CD1c-positive myeloid dendritic cell (primary cell): Measurements from ENCODE around the gene TGFB1I1.
A peak's percentile ranks its signal among the peaks of the same experiment; 100 is the strongest.

Experiments
- DNase-seq: peaks from one replicate; pipeline ENCODE4 v3.0.0-alpha.2; 2016; ENCODE audit errors: extremely low spot score

Gene TGFB1I1

DNA sequence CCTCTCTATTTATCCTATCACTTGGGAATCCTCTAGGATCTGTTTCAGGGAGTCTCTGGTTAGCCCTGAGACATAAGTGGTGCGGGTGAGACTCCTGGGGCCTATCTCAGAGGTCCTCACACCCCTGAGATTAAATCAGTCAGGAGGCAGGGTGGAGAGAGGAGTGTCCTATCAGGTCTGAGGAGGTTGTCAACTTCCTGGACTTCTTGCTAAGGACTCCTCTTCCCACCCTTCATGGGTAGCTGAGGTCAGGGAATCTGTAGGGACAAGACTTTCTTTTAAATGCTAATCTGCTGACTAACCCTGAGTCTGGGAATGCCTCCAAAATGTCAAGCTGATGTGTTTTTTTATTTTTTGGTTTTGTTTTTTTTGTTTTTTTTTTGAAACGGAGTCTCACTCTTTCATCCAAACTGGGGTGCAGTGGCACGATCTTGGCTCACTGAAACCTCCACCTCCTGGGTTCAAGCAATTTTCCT is 19.3 kb upstream of the TGFB1I1 start:
- no peak for DNase-seq

DNA sequence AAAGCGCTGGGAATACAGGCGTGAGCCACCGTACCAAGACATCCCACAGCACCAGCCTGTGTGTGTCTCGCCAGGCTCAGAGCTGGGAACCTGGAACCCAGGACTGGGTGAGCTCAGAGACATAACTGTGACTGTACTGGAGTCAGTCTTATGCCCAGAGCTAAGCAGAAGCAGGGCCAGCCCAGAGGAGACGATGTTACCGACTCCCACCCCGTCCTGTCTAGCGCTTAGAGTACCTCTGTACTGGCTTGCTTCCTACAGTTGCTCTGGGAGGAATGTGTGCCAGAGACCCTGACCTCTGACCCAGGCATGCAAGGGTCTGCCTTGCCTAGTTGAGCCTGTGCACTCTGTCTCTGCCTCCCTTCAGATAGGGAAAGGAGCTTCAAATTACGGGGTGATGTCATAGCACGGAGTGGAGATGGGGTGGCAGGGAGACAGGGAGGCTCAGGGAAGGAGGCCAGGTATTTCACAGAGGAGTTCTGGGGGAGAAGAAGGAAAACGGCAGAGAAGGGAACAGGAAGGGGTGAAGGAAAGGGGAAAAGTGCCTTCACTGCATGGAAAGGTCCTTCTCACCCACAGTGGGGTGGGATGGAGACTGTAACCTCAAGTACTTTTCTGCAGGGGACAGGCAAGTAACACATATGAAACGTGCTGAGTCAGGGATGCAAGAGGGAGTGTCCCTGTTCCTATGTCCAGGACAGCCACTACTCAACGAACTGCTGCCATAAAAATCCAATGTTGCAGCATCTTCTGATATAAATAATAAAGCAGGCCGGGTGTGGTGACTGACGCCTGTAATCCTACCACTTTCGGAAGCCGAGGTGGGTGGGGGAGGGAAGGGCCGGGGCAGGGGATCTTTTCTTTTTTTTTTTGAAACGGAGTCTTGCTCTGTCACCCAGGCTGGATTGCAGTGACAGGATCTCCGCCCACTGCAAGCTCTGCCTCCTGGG is 18.4 kb upstream of the TGFB1I1 start:
- peak; percentile 66 for DNase-seq

DNA sequence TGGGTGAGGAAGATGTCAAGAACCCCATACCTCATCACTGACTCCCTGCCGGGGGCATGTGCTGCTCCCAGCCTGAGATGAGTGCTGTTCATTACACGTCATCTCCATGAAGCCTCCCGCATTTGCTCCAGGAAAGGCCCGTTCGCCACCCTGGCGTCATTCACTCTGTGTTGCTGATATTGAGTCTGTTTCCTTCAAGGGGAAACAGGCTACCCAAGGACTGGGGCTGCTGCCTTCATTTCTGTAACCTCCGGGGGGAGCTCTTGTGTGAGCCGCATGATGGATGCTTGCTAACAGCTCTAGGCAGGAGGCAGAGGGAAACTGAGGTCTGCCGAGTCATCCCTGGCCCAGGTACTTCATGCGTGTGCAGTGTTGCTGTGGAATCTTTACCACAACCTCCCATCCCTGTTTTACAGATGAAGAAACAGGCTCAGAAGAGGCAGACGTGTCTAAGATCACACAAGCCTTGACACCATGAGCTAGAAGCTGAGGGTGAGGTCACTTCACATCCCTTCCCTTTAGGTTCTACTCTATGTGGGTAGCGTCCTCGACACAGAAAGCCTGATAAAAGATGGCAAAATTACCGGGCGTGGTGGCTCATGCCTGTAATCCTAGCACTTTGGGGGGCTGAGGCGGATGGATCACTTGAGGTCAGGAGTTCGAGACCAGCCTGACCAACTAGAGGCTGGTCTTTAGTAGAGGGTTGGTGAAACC is 16.2 kb upstream of the TGFB1I1 start:
- peak; percentile 29 for DNase-seq

DNA sequence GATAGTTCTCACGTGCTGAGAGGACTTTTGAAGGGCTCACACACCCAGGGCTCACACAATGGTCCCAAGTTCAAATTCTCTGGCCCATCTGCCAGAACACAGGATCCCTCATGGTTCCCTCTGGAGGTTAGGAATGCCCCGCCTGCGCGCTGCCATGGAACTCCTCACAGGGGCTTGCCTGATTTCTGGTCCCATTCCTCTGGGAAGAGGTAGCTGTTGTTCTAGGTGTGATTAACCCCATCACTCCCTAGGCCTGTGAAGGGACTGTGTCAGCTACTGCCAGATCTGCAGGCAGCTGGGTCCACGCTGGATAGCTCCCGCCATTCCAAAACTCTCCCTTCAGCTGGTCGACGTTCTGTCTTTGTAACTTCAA is 15.0 kb upstream of the TGFB1I1 start:
- no peak for DNase-seq

DNA sequence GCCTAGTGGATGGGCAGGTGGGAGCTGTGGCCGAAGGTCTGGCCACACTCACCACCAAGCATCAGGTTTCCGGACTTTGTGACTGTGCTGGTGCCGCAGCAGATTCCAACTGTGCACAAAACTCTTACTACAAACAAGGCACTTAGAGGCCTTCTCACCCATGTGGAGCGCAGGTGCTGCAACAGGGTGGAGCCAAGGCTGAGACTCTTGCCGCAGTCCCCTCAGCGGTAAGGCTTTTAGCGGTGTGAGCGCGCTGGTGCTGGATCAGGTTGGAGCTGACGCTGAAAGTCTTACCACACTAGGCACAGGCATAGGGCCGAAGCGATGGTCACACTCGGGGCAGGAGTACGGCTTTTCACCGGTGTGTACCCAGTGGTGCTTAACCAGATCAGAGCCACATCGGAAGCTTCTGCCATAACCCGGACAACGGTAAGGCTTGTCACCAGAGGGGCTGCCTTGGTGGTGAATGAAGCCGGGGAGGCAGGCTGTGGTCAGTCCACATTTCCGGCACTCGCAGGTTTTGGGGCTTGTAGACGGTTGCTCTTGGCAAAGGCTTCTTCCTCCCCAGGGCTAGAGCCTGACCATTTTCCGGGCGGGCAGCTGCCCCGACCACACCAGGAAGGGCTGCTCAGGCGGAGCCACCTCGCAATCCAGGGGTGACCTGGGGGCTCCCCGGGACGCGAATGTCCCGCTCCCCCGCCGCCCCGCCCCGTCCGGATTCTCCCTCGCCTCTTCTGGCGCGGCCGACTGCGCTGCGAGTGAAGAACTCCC is 13.7 kb upstream of the TGFB1I1 start:
- peak; percentile 34 for DNase-seq

DNA sequence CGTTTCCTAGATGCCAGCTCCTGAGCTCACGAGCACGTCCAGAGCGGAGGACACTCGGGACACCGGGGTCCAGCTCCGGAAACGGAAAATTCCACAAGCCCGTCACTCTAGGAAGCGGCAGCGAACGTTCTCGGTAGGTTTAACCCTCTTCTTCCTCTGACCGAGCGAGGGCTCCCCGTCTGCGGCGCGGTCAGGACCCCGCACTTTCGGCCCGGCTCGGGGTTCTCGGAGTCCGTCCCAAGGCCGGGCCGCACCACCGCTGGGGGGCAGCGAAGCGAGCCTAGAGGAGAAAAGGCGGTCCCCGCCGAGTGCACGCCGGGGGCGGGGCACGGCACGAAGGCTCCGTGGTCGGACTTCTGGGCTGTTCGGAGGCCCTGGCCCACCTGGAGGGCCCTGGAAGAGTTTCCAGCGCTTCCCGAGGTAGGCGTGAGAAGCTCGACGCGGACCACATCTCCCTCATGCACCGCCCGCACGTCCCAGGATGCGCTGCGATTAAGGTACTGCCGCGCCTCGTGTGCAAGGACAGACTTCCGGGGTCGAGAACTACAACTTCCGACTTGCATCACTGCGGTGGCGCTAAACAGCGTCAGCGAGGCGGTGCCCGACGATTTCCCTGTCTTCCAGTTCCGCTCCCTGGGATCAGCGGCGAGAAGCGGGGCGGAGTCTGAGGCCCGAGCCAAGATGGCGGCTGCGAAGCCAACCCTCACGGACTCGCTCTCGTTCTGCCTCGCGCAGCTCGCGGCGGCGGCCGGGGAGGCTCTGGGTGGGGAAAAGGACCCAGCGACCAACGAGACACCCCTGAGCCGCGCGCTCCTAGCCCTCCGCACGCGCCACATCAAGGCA is 12.9 kb upstream of the TGFB1I1 start, which contains the start of gene ARMC5:
TSS of gene ARMC5 (plus strand) at position 658 of the 843 bp plus-strand sequence. CDS start at position 682, 24 bp downstream.
- peak; percentile 99 for DNase-seq

DNA sequence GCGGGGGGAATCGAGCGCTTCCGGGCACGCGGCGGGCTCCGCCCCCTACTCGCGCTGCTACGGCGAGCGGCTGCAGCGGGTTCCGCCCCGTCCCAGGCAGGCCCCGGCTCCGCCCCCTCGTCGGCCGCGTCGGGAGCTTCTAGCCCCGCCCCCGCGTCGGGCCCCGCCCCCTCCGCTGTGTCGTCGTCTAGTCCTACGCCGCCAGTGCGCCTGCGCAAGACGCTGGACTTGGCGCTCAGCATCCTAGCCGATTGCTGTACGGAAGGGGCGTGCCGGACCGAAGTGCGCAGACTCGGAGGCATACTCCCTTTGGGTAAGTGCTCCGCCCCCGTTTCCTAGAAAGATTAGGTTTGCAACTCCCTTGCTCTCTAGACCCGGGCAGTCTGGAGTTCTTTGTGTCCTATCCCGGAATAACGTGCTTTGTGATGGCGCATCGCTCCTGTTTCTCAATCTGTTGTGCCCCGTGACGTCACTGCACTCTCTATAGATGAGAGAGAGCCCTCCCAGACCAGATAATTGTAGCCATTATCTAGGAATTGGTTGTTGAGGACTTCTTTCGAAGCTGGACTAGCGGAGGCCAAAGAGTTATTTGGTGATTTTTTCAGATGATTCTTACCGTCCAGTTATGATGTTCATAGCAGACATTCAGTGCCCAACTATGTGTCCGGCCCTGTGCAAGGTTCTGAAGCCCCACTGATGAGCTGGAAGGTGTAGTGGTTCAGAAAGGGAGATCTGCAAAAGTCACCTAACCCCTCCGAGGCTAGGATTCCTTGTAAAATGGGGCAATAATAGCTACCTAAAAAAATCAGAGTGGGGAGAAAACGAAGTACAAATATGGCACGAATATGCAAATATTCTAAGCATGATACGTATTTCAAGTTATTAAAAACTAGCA is 12.0 kb upstream of the TGFB1I1 start:
- DNase-seq: peak; percentile 100

DNA sequence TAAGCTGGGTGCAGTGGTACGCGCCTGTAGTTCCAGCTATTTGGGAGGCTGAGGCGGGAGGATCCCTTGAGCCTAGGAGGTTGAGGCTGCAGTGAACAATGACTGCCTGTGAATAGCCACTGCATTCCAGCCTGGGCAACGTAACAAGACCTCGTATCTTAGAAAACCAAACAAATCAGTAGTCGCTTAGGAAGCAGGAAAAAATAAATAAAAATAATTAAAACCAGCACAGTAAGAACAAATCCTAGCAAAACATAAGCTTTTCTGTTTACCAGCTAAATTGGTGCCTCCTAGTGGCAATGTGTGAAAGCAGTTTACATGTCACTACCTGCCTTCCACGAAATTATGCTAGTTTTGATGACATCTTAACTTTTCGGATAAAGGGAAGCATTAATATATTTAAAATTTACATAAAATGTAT is 11.4 kb upstream of the TGFB1I1 start:
- peak; percentile 60 for DNase-seq

DNA sequence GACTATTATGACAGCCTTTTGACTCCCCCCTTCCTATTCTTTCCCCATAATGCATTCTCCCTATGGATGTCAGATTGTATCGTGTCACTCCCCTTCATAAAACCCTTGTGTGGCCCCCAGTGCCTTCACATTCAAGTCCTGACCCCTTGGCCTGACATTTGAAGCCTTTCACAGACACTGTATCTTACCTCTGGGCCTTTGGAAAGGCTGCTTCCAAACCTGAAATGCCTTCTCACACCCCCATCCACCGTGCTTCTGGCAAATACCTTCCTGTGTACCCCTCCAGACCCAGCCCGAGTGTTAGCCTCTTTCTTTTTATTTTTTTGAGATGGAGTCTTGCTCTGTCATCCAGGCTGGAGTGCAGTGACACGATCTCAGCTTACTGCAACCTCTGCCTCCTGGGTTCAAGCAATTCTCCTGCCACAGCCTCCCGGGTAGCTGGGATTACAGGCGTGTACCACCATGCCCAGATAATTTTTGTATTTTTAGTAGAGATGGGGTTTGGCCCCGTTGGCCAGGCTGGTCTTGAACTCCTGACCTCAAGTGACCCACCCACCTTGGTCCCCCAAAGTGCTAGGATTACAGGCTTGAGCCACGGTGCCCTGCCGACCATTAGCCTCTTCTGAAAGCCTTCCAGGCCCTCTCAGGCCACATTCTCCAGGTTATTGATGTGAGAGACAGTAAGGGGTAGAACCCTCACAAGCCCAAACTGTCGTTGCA is 10.6 kb upstream of the TGFB1I1 start:
- no peak for DNase-seq

DNA sequence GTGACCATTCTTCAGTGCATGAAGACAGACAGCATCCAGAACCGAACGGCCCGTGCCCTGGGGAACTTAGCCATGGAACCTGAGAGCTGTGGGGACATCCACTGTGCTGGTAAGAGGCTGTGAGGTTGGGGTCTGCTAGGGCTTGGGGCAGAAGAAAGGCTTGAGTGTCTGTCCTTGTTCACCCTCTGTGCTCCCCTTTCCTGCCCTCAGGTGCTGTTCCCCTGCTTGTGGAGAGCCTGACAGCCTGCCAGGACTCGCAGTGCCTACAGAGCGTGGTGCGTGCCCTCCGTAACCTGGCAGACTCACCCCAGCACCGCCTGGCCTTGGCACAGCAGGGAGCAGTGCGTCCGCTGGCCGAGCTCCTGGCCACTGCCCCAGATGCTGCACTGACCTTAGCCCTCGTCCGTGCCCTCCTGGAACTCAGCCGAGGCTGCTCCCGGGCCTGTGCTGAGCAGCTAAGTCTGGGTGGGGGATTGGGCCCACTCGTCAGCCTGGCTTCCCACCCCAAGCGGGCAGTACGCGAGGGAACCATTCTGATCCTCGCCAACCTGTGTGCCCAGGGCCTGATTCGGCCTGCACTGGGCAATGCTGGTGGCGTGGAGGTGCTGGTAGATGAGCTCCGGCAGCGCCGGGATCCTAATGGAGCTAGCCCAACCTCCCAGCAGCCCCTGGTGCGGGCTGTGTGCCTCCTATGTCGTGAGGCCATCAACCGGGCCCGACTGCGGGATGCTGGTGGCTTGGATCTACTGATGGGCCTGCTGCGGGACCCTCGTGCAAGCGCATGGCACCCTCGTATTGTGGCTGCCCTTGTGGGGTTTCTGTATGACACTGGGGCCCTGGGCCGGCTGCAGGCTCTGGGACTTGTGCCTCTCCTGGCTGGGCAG is 9.8 kb upstream of the TGFB1I1 start:
- no peak for DNase-seq

DNA sequence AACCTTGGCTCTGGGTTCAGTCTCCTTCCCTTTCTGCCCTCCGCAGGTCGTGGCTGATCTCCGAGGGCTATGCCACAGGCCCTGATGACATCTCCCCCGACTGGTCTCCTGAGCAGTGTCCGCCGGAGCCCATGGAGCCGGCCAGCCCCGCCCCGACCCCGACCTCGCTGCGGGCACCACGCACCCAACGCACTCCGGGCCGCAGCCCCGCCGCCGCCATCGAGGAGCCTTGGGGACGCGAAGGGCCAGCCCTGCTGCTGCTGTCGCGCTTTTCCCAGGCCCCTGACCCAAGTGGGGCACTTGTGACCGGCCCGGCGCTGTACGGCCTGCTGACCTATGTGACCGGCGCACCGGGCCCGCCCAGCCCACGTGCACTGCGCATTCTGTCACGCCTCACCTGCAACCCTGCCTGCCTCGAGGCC is 7.6 kb upstream of the TGFB1I1 start:
- DNase-seq: no peak

DNA sequence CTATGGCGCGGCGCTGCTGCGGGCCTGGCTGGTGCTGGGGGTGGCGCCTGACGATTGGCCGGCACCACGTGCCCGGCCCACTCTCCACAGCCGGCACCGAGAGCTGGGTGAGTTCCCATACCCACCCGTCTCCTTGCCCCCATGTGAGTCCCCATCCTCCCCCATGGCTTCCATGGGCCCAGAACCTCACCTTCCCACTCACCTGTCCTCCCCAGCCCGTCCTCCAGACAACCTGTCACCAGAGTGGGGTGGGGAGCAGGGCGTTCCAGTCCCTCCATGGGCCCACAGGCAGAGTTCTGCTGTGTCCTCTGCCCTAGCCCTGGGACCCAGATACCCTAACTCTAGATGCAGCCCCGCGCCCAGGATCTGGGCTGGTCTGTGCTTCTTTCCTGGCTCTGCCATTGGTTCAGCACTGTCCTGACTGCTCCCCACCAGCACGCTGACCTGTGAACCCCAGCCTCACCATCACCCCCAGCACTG is 7.1 kb upstream of the TGFB1I1 start:
- DNase-seq: no peak

DNA sequence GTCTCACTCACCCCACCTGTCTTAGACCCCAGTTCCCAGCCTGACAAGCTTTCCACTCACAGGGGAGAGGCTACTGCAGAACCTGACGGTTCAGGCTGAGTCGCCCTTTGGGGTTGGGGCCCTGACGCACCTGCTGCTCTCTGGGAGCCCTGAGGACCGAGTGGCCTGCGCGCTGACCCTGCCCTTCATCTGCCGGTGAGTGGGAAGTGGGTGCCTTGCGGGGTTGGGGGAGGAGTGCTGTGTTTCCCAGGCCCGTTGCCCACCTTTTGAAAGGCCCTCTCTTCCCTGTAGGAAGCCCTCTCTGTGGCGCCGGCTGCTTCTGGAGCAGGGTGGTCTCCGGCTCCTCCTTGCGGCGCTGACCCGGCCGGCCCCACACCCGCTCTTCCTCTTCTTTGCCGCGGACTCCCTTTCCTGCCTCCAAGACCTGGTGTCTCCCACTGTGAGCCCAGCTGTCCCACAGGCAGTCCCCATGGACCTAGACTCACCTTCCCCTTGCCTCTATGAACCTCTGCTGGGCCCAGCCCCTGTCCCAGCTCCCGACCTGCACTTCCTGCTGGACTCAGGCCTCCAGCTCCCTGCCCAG is 6.1 kb upstream of the TGFB1I1 start:
- no peak for DNase-seq

DNA sequence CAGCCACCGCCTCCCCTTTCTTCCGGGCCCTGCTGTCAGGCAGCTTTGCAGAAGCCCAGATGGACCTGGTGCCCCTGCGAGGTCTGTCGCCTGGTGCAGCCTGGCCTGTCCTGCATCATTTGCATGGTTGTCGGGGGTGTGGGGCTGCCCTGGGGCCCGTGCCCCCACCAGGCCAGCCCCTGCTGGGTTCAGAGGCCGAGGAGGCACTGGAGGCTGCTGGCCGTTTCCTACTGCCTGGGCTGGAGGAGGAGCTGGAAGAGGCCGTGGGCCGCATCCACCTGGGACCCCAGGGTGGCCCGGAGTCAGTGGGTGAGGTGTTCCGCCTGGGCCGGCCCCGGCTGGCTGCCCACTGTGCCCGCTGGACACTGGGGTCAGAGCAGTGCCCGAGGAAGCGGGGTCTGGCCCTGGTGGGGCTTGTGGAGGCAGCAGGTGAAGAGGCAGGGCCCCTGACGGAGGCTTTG is 5.5 kb upstream of the TGFB1I1 start:
- DNase-seq: no peak

DNA sequence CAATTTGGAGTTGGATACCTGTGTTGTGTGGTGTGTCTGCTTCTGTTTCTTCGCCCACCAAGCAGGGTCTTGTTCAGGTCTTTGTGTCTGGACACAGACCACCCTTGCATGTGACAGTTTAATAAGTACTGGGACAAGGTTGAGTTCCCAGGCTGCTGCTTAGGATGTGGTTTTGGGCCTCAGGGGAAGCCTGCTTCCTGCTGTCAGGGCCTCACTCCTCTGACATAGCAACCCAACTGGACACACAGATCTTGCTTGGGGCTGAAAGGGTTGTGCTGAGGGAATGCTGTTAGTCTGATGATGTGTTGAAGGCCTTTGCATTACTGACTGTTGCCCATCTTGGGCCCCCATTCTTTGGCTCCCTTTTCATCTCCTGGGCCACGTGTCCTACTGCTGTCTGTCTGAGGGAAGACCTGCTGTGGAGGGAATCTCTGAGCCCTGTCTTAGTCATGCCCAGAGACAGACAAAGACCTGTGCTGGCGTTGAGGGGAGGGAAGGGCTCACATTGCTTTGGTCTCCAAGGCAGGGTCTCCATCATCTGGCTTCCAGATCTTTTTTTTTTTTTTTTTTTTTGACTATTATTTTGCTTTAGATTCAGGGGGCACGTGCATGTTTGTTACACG is 4.7 kb upstream of the TGFB1I1 start:
- DNase-seq: no peak

DNA sequence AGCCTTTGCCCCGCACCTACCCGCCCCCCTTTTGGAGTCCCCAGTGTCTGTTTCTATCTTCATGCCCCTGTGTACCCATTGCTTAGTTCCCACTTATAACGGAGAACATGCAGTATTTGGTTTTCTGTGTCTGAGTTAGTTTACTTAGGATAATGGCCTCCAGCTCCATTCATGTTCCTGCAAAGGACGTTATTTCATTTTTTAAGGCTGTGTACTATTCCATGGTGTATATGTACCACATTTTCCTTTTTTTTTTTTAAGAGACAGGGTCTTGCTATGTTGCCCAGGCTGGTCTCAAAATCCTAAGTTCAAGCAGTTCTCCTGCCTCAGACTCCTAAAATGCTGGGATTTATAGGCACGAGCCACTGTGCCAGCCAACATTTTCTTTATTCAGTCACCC is 4.1 kb upstream of the TGFB1I1 start:
- DNase-seq: no peak

DNA sequence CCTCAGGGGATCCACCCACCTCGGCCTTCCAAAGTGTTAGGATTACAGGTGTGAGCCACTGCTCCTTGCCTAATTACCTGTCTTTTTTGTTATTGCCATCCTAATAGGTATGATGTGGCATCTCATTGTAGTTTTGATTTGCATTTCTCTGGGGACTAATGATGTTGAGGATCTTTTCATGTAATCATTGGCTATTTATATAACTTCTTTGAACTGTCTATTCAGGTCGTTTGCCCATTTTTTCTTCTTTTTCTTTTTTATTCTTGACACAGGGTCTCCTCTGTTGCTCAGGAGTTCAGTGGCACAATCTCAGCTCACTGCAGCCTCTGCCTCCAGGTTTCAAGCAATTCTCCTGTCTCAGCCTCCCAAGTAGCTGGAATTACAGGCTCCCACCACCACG is 1.3 kb upstream of the TGFB1I1 start:
- DNase-seq: no peak
